Measurements from ENCODE around the gene ACO2. TPM values are rescaled to one million over a fixed set of nuclear protein-coding genes. Genes with fewer than 3 reads are reported as not detected.

The ACO2 gene
- total and polyA plus RNA-seq, 2 of the 8 experiments (the other 6 are each of a cell fraction or from before 2014, with no cell fraction given) = 52.8 to 75.4 TPM

- DNase-seq (ENCODE audit: low read depth in 1 of 2, low spot score in 2 of 2) = no peak
- Histone ChIP-seq H3K36me3 (ENCODE audit: control insufficient read depth in 2 of 4, insufficient read depth in 4 of 4, low read length in 3 of 4) (peaks cover 0 to 8% (median 3%) of the 10 kb centered on the region in 4 experiments; a peak in 2 of 8 replicates), H2BK12ac (ENCODE audit: low read depth, low read length) (no peak overlapping the region), H3K18ac (ENCODE audit: extremely low read depth, low read length) (no peak overlapping the region), H4K8ac (ENCODE audit: extremely low read depth, insufficient read depth, low read length) (no peak overlapping the region), H3K79me1 (ENCODE audit: low read depth, low read length) (peaks cover 12% of the 10 kb centered on the region), H3K23me2 (ENCODE audit: low read depth, low read length) (0 out of 2 replicates have a peak, but pooled peaks cover 2% of the 10 kb centered on the region), H2BK120ac (replicated peaks; ENCODE audit: low read depth, low read length) (no peak overlapping the region), H3K4me3 (ENCODE audit: extremely low read depth in 1 of 4, insufficient read depth in 2 of 4, low read depth in 3 of 4, low read length in 4 of 4) (no peak overlapping the region), H4K20me1 (replicated peaks in 1 of 2; ENCODE audit: control insufficient read depth in 1 of 2, insufficient read depth in 2 of 2, low read length in 2 of 2) (peaks cover 0 to 16% of the 10 kb centered on the region in 2 experiments), H2BK5ac (ENCODE audit: low read depth, low read length) (no peak overlapping the region; the same call in 1 of the 2 replicates), H3K9me3 (ENCODE audit: insufficient read depth in 2 of 2, low read depth in 1 of 2, low read length in 1 of 2) (no peaks in the 10 kb centered on the region), H3K56ac (replicated peaks; ENCODE audit: insufficient read length, low read depth, low read length) (no peak overlapping the region), H4K5ac (ENCODE audit: insufficient read length, low read depth, low read length) (no peak overlapping the region), H3K14ac (ENCODE audit: insufficient read length) (no peak overlapping the region), H2BK15ac (ENCODE audit: low read length) (no peak overlapping the region), H3K4ac (replicated peaks; ENCODE audit: insufficient read length, low read depth, low read length) (no peak overlapping the region), H3K27ac (ENCODE audit: low read depth, low read length) (no peak overlapping the region), H3K4me1 (replicated peaks in 1 of 4; ENCODE audit: control insufficient read depth in 3 of 4, insufficient read depth in 4 of 4, low read length in 3 of 4) (peaks cover 0 to 5% (median 3%) of the 10 kb centered on the region in 4 experiments; a peak in 5 of 7 replicates), H3K23ac (ENCODE audit: insufficient read length) (no peak overlapping the region), H3K27me3 (replicated peaks in 1 of 4; ENCODE audit: control insufficient read depth in 3 of 4, extremely low read depth in 1 of 4, insufficient read depth in 3 of 4, low read length in 3 of 4) (no peaks in the 10 kb centered on the region), H2AFZ (ENCODE audit: low read length) (no peak overlapping the region), H3K9ac (replicated peaks in 1 of 4; ENCODE audit: extremely low read depth in 1 of 4, low read depth in 3 of 4, low read length in 3 of 4) (no peak overlapping the region), H3K79me2 (ENCODE audit: control insufficient read depth in 1 of 2, insufficient read depth in 2 of 2, low read length in 2 of 2) (peaks cover 0 to 43% of the 10 kb centered on the region in 2 experiments; a peak in 3 of 4 replicates), H2AK5ac (ENCODE audit: low read depth, low read length) (no peak overlapping the region), H3K4me2 (ENCODE audit: insufficient read depth in 1 of 2, low read depth in 2 of 2, low read length in 2 of 2) (no peak overlapping the region), H4K91ac (replicated peaks; ENCODE audit: insufficient read length, low read length) (no peak overlapping the region), H2BK20ac (ENCODE audit: low read length) (no peak overlapping the region)
- no peak for FAIRE-seq
- 97% methylated on average over 3 of the region's 3 CpGs; no CpG with 5 or more reads in 1 of the 2 experiments for WGBS, 2 experiments (ENCODE audit: extremely low coverage in 1 of 2, insufficient coverage in 1 of 2, insufficient read length in 1 of 2, insufficient replicate concordance in 2 of 2, low coverage in 1 of 2, low lambda C conversion rate in 2 of 2, missing lambda C conversion rate in 1 of 2)
- POLR2A ChIA-PET (ENCODE audit: partially characterized antibody) = interaction anchor here (1.2 to 1.7 kb wide), 3 partner anchors 8 to 49 kb away, joined by 3 to 7 read pairs (median 3); partner anchors contain the start of gene PMM1
- CTCF ChIA-PET (ENCODE audit: partially characterized antibody) = interaction anchor here (2.8 kb wide), 1 partner anchor 13 kb away, joined by 21 read pairs; no protein-coding TSS in a partner anchor
- no peak for TF ChIP-seq RXRA (IDR thresholded peaks at IDR 0.05; ENCODE audit: insufficient read depth, low read depth, low read length)
- TF ChIP-seq KDM4A (IDR thresholded peaks at IDR 0.05; ENCODE audit: low read depth, low read length, severe bottlenecking) = no peak
- TF ChIP-seq NRF1 (IDR thresholded peaks at IDR 0.05; ENCODE audit: low read depth, low read length) = no peak
- TF ChIP-seq CTBP2 (IDR thresholded peaks at IDR 0.05; ENCODE audit: borderline replicate concordance, insufficient read depth, insufficient read length, low read length) = no peak
- TF ChIP-seq YY1 (IDR thresholded peaks at IDR 0.05; ENCODE audit: low read depth, low read length) = no peak
- TF ChIP-seq SP2 (IDR thresholded peaks at IDR 0.05; ENCODE audit: low read length) = no peak
- no peak for TF ChIP-seq TAF7 (optimal IDR thresholded peaks at IDR 0.05; ENCODE audit: borderline replicate concordance, low read depth, low read length)
- no peak for TF ChIP-seq SRF (IDR thresholded peaks at IDR 0.05; ENCODE audit: low read depth, low read length)
- TF ChIP-seq ATF2 (IDR thresholded peaks at IDR 0.05; ENCODE audit: low read length) = no peak
- no peak for TF ChIP-seq CBX5 (IDR thresholded peaks at IDR 0.05; ENCODE audit: low read depth, low read length)
- no peak for TF ChIP-seq KDM1A (IDR thresholded peaks at IDR 0.05; ENCODE audit: borderline replicate concordance, low read length)
- TF ChIP-seq MAX (IDR thresholded peaks at IDR 0.05) = no peak
Observed at GRCh38 chr22:41540006-41540315, 71.0 kb downstream of the ACO2 start.

Measured in H1 (cell line).